CD4-positive, alpha-beta T cell treated with Interleukin-10 for 1 hour (primary cell): ENCODE results near the gene ACSS1.

Experiments
- DNase-seq: peaks from one replicate; pipeline ENCODE4 v3.0.0-alpha.2; 2020

ACSS1 gene

DNA sequence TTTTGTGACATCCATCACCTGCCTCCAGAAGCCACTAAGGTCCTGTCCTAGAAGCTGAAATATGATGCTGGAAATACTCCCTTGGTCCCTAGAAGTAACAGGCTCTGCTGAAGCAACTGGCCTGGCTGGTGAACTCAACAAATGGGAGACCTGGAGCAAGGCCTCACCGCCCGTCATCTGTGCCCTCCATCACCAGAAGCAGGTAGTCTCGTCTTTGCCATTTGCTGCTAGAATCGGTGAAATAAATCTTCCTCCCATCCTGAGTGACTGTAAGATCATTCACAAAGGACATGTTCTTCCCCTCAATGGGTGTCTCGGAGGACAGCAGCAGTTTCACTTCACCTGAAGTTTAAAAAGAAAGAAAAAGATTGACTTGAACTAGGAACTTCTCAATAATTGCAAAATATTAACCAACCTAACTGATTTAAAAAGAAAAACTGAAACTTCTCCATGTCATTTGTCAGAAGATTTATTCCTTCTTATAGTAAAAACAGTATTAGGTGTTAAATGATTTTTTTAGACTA is 87.8 kb downstream of the ACSS1 start:
- no peak for DNase-seq

- DNase-seq, result no peak
Observed at GRCh38 chr20:24969186-24970029, 88.5 kb downstream of the ACSS1 start.

- DNase-seq, result no peak
Observed at GRCh38 chr20:24968278-24968800, 89.6 kb downstream of the ACSS1 start.

- DNase-seq, result no peak
Observed at GRCh38 chr20:24966317-24967012, 91.5 kb downstream of the ACSS1 start.

DNA sequence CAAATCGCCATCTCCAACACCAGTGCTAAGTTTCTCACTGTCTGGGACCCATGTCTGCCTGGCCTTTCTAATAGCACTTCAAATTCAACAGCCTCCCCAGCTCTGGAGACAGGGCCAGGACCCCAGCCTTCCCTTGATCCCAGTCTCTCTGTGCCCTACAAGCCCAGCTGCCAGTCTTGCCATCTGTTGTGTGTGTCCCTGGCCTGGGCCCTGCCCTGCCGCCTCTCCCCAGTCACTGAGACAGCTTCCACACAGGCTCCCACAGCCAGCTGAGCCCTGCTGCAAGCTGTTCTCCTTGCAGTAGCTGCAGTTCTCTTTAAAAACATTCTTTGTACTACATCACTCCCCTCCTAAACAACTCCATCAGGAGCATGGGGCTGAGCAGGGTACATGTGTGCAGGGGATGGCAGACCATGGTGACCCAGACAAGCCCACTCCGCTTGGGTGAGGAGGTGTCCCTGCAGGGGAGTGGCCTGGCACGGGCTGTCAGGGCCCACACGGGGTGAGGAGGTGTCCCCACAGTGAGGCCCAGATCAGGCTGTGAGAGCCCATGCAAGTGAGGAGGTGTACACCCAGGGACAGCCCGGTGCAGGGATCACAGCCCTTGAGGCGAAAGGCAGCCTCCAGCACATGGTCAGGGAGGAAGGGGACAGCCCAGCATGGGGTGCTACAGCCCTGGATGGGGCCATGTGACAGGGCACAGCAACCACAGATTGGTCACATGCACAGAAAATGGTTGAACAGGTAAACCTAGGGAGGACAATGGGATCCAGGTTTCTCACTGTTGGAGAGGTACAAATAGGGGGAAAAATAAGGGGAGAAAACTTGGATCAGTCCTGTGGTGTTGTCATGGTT is 92.6 kb downstream of the ACSS1 start:
- DNase-seq, result no peak

DNA sequence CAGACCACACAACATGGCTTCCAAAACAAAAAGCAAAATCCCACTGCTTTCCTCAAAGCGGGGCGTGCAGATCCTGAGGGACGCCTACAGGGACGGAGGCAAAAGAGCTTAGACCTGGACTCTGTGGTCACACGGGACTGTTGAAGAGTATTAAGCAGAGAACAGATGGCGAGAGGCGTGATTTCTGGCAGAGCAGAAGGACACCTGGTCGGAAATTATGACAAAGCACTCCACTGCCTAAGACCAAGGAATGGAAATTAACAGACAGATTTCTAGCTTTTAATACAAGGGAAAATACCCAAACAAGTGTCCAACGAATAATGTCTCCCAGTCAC is 93.5 kb downstream of the ACSS1 start:
- no peak for DNase-seq

DNA sequence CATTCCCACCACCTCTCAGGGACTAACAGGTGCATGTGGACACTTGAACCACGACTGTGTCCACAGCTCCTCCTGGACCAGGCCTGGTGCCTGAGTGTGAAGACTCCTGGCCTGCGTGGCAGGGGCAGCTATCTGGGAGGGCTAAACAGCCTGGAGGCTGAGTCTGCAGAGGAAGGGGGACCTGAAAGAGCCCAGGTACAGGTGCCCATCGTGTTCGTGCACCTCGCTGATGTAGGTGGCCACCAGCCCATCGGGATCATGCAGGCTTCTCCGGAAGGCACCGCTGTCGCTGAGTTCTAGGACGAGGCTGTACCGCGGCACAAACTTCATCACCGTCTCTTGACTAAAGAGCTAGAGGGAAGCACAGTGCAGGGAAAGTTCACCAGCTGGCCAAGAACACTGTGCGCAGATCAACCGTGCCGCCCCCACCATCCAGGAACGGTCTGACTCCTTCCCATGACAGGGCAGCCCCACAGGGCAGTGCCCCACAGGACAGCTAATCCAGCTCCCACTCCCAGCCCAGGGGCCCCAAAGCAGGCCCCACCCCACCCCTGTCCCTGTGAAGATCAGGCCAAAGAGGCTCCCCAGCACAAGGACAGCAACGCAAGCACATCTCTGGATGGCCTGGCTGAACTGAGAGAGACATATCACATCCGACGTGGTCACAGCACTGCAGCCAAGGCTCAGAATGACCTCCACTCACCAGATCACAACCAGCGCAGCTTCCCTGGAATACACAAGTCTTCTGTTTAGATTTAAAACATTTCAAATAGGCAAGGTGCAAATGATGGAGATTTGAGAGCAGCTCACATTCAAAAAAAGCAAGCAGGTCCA is 94.0 kb downstream of the ACSS1 start:
- DNase-seq, result no peak

GRCh38 chr20:24962510-24962909 is 95.4 kb downstream of the ACSS1 start:
- no peak for DNase-seq

GRCh38 chr20:24962182-24962492 is 95.8 kb downstream of the ACSS1 start:
- DNase-seq, result no peak

DNA sequence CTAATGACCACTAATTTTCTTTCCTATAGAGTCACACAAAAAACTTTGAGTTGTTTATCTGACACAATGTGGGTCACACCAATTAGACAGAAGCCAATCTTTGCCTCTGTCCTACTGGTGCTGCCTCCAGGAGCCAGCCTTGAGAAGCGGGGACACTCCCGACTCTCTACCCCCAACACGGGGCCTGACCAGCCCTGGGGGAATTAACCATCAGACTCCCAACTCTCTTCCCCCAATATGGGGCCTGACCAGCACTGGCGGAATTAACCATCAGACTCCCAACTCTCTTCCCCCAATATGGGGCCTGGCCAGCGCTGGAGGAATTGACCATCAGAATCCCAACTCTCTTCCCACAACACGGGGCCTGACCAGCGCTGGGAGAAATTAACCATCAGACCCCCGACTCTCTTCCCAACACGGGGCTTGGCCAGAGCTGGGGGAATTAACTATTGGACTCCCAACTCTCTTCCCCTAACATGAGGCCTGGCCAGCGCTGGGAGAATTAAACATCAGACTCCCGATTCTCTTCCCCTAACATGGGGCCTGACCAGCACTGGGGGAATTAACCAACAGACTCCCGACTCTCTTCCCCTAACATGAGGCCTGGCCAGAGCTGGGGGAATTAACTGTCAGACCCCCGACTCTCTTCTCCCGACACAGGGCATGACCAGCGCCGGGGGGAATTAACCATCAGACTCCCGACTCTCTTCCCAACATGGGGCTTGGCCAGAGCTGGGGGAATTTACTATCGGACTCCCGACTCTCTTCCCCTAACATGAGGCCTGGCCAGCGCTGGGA is 96.4 kb downstream of the ACSS1 start:
- no peak for DNase-seq

GRCh38 chr20:24960861-24961260 is 97.1 kb downstream of the ACSS1 start:
- DNase-seq, result peak; percentile 69

DNA sequence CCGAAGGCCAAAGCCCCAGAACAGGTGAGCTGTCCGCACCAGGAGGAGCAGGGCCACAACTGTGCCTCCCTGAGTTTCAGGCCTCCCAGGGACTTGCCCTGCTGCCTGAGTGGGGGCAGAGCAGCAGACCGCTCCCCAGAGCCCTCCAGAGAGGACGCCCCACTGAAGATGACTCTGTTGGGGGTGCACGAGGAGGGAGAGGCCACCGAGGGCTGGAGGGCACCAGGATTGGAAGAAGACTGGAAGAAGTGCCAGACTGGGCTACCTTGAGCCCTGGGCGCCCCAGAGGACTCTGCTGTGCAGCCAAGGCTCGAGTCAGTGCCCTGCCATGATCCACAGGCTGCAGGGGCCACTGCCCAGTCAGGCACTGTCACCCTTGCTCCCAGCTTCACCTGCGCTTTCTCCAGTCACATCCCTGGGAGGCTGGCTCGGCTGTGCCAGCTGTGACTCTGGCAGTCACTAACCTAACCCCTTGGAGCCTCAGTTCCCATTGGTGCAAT is 97.6 kb downstream of the ACSS1 start:
- no peak for DNase-seq

GRCh38 chr20:24959591-24960301 is 98.2 kb downstream of the ACSS1 start:
- DNase-seq, result no peak

- DNase-seq, result no peak
Observed at GRCh38 chr20:24958506-24959385, 99.2 kb downstream of the ACSS1 start.

DNA sequence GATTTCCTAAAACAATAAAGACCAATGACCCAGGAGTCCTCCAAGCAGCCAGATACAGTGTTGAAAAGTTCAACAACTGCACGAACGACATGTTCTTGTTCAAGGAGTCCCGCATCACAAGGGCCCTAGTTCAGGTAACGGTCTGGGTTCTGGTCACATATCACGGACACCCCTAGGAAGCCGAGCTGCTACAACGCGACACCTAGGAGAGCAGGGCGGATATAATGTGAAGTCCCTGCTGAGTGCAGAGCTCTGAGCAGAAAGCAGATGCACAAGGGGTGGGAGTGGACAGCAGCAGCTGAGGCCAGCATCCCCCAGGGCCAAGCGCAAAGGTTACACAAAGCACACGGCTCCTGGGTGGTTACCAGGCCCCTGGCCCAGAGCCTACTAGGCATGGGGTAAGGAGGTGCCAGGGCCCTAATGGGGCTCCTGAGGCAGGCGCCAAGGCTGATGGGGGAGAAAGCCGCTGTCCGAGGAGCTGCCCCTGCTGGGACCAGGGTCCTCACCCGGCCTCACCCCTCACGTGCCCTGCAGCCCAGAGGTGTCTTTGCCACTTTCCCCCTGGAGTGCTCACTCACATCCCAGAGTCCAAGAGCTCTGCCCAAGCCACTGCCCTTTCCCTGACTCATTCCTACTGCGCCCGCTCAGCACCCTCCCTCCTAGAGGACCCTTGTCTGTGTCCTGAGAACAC is 100.5 kb downstream of the ACSS1 start:
- no peak for DNase-seq
